Measurements from ENCODE around the gene FAM162B. TPM values are rescaled to one million over a fixed set of nuclear protein-coding genes. Genes with fewer than 3 reads are reported as not detected.

Gene FAM162B
- total RNA-seq (not detected), polyA plus RNA-seq (under 1 TPM; 0.20 to 0.67 (median 0.38) TPM)
- long read RNA-seq, donor 1, result 0 reads
- long read RNA-seq, donor 2, result 0 reads

DNA sequence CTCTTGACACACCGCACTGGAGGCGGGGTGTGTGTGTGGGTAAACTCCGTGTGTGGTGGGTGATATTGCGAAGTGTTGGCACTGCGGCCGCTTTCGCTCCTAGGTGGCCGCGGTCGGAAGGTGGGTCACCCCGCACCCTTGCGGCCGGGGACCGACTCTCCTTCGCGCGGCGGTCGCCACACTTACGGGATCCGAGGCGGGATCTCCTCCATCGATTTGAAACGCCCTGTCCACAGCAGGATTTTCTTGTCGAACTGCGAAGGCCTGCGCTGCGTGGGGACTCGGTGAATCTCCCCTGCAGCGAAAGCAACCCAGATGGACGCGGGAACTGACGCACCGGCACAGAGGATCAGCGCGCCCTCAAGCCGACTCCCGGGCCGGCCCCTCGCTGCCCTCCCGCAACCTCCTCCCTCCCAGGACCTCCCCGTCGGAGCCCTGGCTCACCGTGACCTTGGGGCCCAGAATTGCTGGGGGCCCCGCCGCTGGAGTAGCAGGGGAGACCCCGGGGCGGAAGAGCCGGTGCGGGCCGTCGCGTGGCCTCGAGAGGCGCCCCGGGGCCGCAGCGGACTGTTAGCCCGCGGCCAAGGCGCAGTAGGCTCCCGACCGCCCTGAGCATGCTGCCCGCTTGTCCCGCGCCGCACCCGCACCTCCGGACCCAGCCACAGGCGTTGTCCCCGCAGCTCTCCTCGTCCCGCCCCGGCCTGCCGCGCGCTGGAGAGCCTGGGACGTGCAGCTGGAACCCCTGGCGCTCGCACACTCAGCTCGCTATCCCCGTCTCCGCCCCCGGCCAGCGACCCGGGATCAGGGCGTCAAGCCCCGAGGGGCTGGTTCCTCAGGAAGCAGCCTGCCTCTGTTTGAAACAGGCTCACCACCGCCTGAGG is at the start of gene FAM162B:
FAM162B (minus strand) TSS at position 759 of the 881 bp plus-strand sequence; CDS start at position 616, 143 bp downstream.
- H3K4me3 ChIP-seq, result peak within 1 kb of the TSS; percentile 26 to 68 (median 42)
- 1 to 4% (median 3%) methylated on average over 29 to 89 of the region's 89 CpGs for WGBS, 5 donors
- peaks cover 0 to 71% (median 34%) of the 10 kb centered on the region in 7 donors for H3K27me3 ChIP-seq (replicated peaks in 1 of 7)
- no peak for TF ChIP-seq POLR2AphosphoS5 (IDR thresholded peaks at IDR 0.05)
- TF ChIP-seq POLR2A (IDR thresholded peaks at IDR 0.05), result no peak
- TF ChIP-seq, protein P1, sequence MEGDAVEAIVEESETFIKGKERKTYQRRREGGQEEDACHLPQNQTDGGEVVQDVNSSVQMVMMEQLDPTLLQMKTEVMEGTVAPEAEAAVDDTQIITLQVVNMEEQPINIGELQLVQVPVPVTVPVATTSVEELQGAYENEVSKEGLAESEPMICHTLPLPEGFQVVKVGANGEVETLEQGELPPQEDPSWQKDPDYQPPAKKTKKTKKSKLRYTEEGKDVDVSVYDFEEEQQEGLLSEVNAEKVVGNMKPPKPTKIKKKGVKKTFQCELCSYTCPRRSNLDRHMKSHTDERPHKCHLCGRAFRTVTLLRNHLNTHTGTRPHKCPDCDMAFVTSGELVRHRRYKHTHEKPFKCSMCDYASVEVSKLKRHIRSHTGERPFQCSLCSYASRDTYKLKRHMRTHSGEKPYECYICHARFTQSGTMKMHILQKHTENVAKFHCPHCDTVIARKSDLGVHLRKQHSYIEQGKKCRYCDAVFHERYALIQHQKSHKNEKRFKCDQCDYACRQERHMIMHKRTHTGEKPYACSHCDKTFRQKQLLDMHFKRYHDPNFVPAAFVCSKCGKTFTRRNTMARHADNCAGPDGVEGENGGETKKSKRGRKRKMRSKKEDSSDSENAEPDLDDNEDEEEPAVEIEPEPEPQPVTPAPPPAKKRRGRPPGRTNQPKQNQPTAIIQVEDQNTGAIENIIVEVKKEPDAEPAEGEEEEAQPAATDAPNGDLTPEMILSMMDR (IDR thresholded peaks at IDR 0.05 in 8 of 11, conservative IDR thresholded peaks at IDR 0.05 in 3 of 11), result no peak
- no peak for DNase-seq
- H3K36me3 ChIP-seq, result no peaks in the 10 kb centered on the region
- no peak within 1 kb of the TSS for H3K27ac ChIP-seq
- H3K9me3 ChIP-seq, result no peaks in the 10 kb centered on the region
- intact Hi-C loops (cut with DNase I; ENCODE audit: low total_unique reads), result no loop called here
- peaks cover 11 to 18% (median 15%) of the 10 kb centered on the region in 6 donors for H3K4me1 ChIP-seq

DNA sequence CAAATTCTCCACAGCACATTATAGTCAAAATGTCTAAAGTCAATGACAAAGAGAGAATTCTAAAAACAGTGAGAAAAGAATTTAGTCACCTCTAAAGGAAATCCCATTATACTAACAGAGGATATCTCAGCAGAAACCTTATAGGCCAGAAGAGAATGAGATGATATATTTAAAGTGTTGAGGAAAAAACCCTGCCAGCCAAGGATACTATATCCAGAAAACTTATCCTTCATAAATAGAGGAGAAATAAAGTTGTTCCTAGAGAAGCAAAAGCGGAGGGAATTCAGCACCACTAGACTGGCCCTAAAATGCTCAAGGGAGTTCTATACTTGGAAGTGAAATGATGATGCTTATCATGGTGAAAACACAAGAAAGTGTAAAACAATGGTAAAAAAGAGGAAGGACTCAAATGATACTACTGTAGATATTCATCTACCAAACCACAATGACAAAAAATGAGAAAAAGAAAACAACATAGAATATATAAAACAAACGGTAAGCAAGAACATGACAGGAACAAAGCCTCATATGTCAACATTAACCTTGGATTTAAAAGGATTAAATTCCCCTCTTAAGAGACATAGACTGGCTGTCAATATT is 46.6 kb upstream of the FAM162B start:
- DNase-seq, result no peak
- WGBS, 5 donors, result 63 to 85% (median 75%) methylated on average over 2 of the region's 2 CpGs
- TF ChIP-seq POLR2AphosphoS5 (IDR thresholded peaks at IDR 0.05) (no peak), POLR2A (IDR thresholded peaks at IDR 0.05) (no peak)
- TF ChIP-seq, protein P1 (IDR thresholded peaks at IDR 0.05 in 8 of 11, conservative IDR thresholded peaks at IDR 0.05 in 3 of 11), result no peak
- Histone ChIP-seq H3K27me3 (replicated peaks in 1 of 7) (no peaks in the 10 kb centered on the region), H3K4me3 (no peak overlapping the region), H3K9me3 (peaks cover 0 to 44% (median 32%) of the 10 kb centered on the region in 8 donors), H3K36me3 (no peaks in the 10 kb centered on the region), H3K27ac (no peak overlapping the region), H3K4me1 (no peaks in the 10 kb centered on the region)
- intact Hi-C loops (cut with DNase I; ENCODE audit: low total_unique reads), result no loop called here

DNA sequence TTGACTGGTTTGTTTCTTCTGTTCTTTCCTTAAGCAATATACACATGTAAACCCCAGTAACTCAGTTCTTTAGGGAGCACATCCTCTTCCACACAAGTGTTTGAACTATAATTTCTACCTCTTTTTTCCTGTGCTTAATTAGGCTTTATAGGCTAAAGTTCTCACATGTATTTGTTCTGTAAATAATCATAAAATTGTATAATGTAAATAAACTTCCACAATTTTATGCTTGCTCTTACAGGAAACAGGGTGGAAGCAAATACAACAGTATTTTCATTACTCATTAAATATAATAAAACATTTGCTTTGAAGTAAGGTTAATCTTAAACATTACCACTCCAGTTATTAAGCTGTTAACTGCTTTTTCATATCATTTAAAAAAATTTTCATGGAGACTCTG is 36.5 kb upstream of the FAM162B start:
- TF ChIP-seq, protein P1 (IDR thresholded peaks at IDR 0.05 in 8 of 11, conservative IDR thresholded peaks at IDR 0.05 in 3 of 11), result no peak
- TF ChIP-seq POLR2AphosphoS5 (IDR thresholded peaks at IDR 0.05) (no peak), POLR2A (IDR thresholded peaks at IDR 0.05) (no peak)
- Histone ChIP-seq H3K27ac (no peak overlapping the region), H3K4me1 (no peaks in the 10 kb centered on the region), H3K4me3 (no peak overlapping the region), H3K36me3 (no peaks in the 10 kb centered on the region), H3K27me3 (replicated peaks in 1 of 7) (peaks cover 0 to 8% (median 0%) of the 10 kb centered on the region in 7 donors), H3K9me3 (no peaks in the 10 kb centered on the region)
- DNase-seq, result no peak
- intact Hi-C loops (cut with DNase I; ENCODE audit: low total_unique reads), result no loop called here

DNA sequence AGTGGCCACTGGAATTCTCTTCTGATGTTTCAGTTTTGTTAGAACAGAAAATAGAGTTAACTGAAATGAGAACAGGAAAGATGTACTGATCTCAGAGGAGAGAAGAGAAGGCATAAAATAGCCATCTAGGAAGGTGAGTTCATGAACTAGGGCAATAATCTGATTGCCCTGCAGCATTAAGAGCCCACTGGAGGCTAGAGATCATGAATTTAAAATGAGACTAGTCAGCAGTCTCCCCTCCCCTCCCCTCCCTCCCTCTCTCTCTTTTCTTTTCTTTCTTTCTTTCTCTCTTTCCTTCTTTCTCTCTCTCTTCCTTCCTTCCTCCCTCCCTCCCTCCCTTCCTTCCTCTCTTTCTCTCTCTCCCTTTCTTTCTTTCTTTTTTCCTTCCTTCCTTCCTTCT is 34.4 kb upstream of the FAM162B start:
- H3K4me1 ChIP-seq, result no peaks in the 10 kb centered on the region
- H3K4me3 ChIP-seq, result no peak overlapping the region
- no peaks in the 10 kb centered on the region for H3K9me3 ChIP-seq
- intact Hi-C loops (cut with DNase I; ENCODE audit: low total_unique reads), result loop anchor here (10.0 kb wide), 1 partner anchor 165 kb away; no protein-coding TSS in a partner anchor
- no peaks in the 10 kb centered on the region for H3K36me3 ChIP-seq
- DNase-seq, result no peak
- H3K27me3 ChIP-seq (replicated peaks in 1 of 7), result peaks cover 0 to 8% (median 0%) of the 10 kb centered on the region in 7 donors
- H3K27ac ChIP-seq, result no peak overlapping the region
- TF ChIP-seq, protein P1 (IDR thresholded peaks at IDR 0.05 in 8 of 11, conservative IDR thresholded peaks at IDR 0.05 in 3 of 11), result no peak
- no peak for TF ChIP-seq POLR2A (IDR thresholded peaks at IDR 0.05)
- no peak for TF ChIP-seq POLR2AphosphoS5 (IDR thresholded peaks at IDR 0.05)
